B cell (primary cell): ENCODE data around the gene CYP2W1. TPM values are rescaled to one million over a fixed set of nuclear protein-coding genes. Genes with fewer than 3 reads are reported as not detected.

Experiments
- ATAC-seq: fragments of 200-7000 bp; cut with Tn5 transposase; one replicate; pipeline ENCODE4 v1.10.0; 2021; ENCODE audit warnings: low read depth, mild to moderate bottlenecking, moderate number of reproducible peaks, moderate library complexity
- CTCF ChIA-PET: fragments of 350-600 bp; sonication (Branson Sonifier 250); formaldehyde crosslinking; loops from one replicate; lab custom pipeline; 2021; ENCODE audit warnings: antibody characterized with exemption, inconsistent platforms; lab: Charles Lee
- POLR2A ChIA-PET: fragments of 350-600 bp; sonication (Branson Sonifier 250); formaldehyde crosslinking; loops from one replicate; lab custom pipeline; 2021; ENCODE audit warnings: antibody characterized with exemption; lab: Charles Lee
- DNase-seq: peaks from one replicate; pipeline ENCODE4 v3.0.0; 2013
- H2AFZ ChIP-seq: 2 replicates; pipeline ENCODE4 v1.6.1; 2012; ENCODE audit warnings: mild to moderate bottlenecking, low read depth, low read length; ENCODE audit not compliant: insufficient read depth, poor library complexity, severe bottlenecking
- H3K27ac ChIP-seq, 2 donors: 1 replicate in 1 of 2; 2 replicates in 1 of 2; pipeline ENCODE4 v1.5.1; 2012 to 2013; ENCODE audit warnings: low read length in 2 of 2, mild to moderate bottlenecking in 2 of 2, moderate library complexity in 1 of 2
- H3K27me3 ChIP-seq, 4 experiments: fragments of 200-600 bp in 1 of 4; sonication (generic) in 1 of 4; replicated peaks in 1 of 4; 1 replicate in 2 of 4; 2 replicates in 2 of 4; pipeline versions ENCODE4 v1.6.1 to v1.7.0; 2013 to 2016; ENCODE audit warnings: low read length in 3 of 4, mild to moderate bottlenecking in 2 of 4, mixed read lengths in 1 of 4, moderate library complexity in 1 of 4; ENCODE audit not compliant: insufficient read depth in 4 of 4, control insufficient read depth in 3 of 4; ENCODE audit errors: control extremely low read depth in 1 of 4
- H3K36me3 ChIP-seq, 2 experiments: replicated peaks in 1 of 2; 1 replicate in 1 of 2; 2 replicates in 1 of 2; pipeline versions ENCODE4 v1.6.1 to v1.7.1; 2013; ENCODE audit warnings: low read length in 1 of 2; ENCODE audit not compliant: insufficient read depth in 2 of 2, control insufficient read depth in 1 of 2; ENCODE audit errors: control extremely low read depth in 1 of 2, extremely low read depth in 1 of 2
- H3K4me1 ChIP-seq, 2 donors: fragments of 200-600 bp in 1 of 2; sonication (generic) in 1 of 2; 1 replicate in 1 of 2; 2 replicates in 1 of 2; pipeline versions ENCODE4 v1.5.1 to v1.6.1; 2013 to 2017; ENCODE audit warnings: low read length in 2 of 2; ENCODE audit not compliant: control insufficient read depth in 2 of 2, insufficient read depth in 2 of 2
- H3K4me2 ChIP-seq: replicated peaks from 2 replicates; pipeline ENCODE3; 2012; ENCODE audit warnings: mild to moderate bottlenecking, low read depth, low read length; ENCODE audit not compliant: poor library complexity, severe bottlenecking
- H3K4me3 ChIP-seq, 5 experiments: fragments of 200-600 bp in 1 of 5; sonication (generic) in 1 of 5; 1 replicate in 3 of 5; 2 replicates in 2 of 5; pipeline versions ENCODE4 v1.5.1 to v1.7.0; 2011 to 2016; ENCODE audit warnings: low read length in 4 of 5, mild to moderate bottlenecking in 4 of 5, low read depth in 2 of 5, control low read depth in 1 of 5, moderate library complexity in 1 of 5; ENCODE audit not compliant: insufficient read depth in 1 of 5; ENCODE audit errors: control extremely low read depth in 1 of 5, extremely low read depth in 1 of 5
- H3K79me2 ChIP-seq: fragments of 200-600 bp; sonication (generic); one replicate; pipeline ENCODE4 v1.6.0; 2016; ENCODE audit warnings: low read length; ENCODE audit not compliant: control insufficient read depth, insufficient read depth
- H3K9ac ChIP-seq: fragments of 200-600 bp; sonication (generic); 2 replicates; pipeline ENCODE4 v1.6.1; 2017; ENCODE audit warnings: mild to moderate bottlenecking, low read length, moderate library complexity
- H3K9me3 ChIP-seq, 3 donors: one replicate each; pipeline versions ENCODE4 v1.6.1 to v1.7.1; 2013; ENCODE audit warnings: low read length in 2 of 3; ENCODE audit not compliant: control insufficient read depth in 2 of 3, insufficient read depth in 1 of 3; ENCODE audit errors: control extremely low read depth in 1 of 3
- H4K20me1 ChIP-seq: 2 replicates; pipeline ENCODE4 v1.6.0; 2012; ENCODE audit warnings: mild to moderate bottlenecking, low read length; ENCODE audit not compliant: insufficient read depth, control insufficient read depth, poor library complexity, severe bottlenecking
- H3K27ac Mint-ChIP-seq: one replicate; pipeline ENCODE4 v1.8.0; 2021; ENCODE audit warnings: mixed read lengths
- H3K27me3 Mint-ChIP-seq: one replicate; pipeline ENCODE4 v1.8.0; 2021; ENCODE audit warnings: mixed read lengths
- H3K4me1 Mint-ChIP-seq: one replicate; pipeline ENCODE4 v1.8.0; 2021; ENCODE audit warnings: mixed read lengths
- H3K4me3 Mint-ChIP-seq: one replicate; pipeline ENCODE4 v1.8.0; 2021; ENCODE audit warnings: mixed read lengths
- H3K9me3 Mint-ChIP-seq: one replicate; pipeline ENCODE4 v1.8.0; 2022; ENCODE audit warnings: mixed read lengths; ENCODE audit not compliant: insufficient read depth
- CTCF ChIP-seq: fragments of 200-600 bp; IDR thresholded peaks from one replicate; pipeline ENCODE4 v1.8.0; 2022; ENCODE audit warnings: antibody characterized with exemption, mild to moderate bottlenecking
- EZH2 ChIP-seq: IDR thresholded peaks from 2 replicates; pipeline ENCODE4 v1.6.1; 2012; ENCODE audit warnings: borderline replicate concordance, low read depth, mild to moderate bottlenecking, moderate library complexity, low read length; ENCODE audit not compliant: insufficient read depth, poor library complexity, severe bottlenecking
- WGBS: methylation state at CpG from one replicate; pipeline ENCODE4 v1.1.5; 2013; ENCODE audit warnings: missing lambda C conversion rate; ENCODE audit not compliant: insufficient coverage; 5-methylcytosine and 5-hydroxymethylcytosine counted together
- intact Hi-C: fragments of 100-400 bp; cut with micrococcal nuclease; formaldehyde crosslinking; loops from one replicate; pipeline ENCODE4 v1.10.0; 2022
- polyA plus RNA-seq: library from polyadenylated mRNA; depleted of rRNA; stranded (reverse); fragments of >200 nt; gene quantifications from 2 replicates; pipeline ENCODE4 v1.2.3, GENCODE V29; 2012
- total RNA-seq, 2 donors: library from RNA; stranded (reverse); fragments of 120-200 nt in 1 of 2; gene quantifications; 1 replicate in 1 of 2; 2 replicates in 1 of 2; pipeline versions ENCODE4 v1.2.3 to v1.2.4, GENCODE V29; 2013 to 2022

The CYP2W1 gene
- total and polyA plus RNA-seq, 2 donors (not counting 1 experiment from before 2014, with no cell fraction given), result not detected

GRCh38 chr7:974172-974571 lies 8.8 kb upstream of the CYP2W1 start:
- Histone ChIP-seq H3K9ac (peak overlapping the region; percentile 95), H3K4me2 (peak overlapping the region; percentile 87), H3K27me3 (peaks cover 0 to 3% (median 0%) of the 10 kb centered on the region in 4 experiments), H3K36me3 (peaks cover 4 to 31% of the 10 kb centered on the region in 2 experiments), H3K9me3 (peaks cover 0 to 11% (median 0%) of the 10 kb centered on the region in 3 donors), H3K27ac (peak overlapping the region in 1 of 2 donors; percentile 95), H4K20me1 (peaks cover 60% of the 10 kb centered on the region), H3K4me1 (peaks cover 16 to 22% of the 10 kb centered on the region in 2 donors), H3K4me3 (peak overlapping the region; percentile 66 to 99 (median 91)), H2AFZ (no peak overlapping the region), H3K79me2 (peaks cover 53% of the 10 kb centered on the region)
- Mint-ChIP-seq H3K27me3 (no peaks in the 10 kb centered on the region), H3K27ac (peak overlapping the region; percentile 92), H3K4me3 (peak overlapping the region; percentile 94), H3K4me1 (peaks cover 26% of the 10 kb centered on the region), H3K9me3 (no peaks in the 10 kb centered on the region)
- ChIA-PET POLR2A (interaction anchor here (0.8 to 1.8 kb wide), 3 partner anchors 39 to 99 kb away, joined by 3 to 4 read pairs (median 4); partner anchors contain the start of gene GET4), CTCF (interaction anchor here (0.7 to 3.6 kb wide), 9 partner anchors 17 to 203 kb away, joined by 3 to 23 read pairs (median 5); a partner anchor contains a TSS)
- TF ChIP-seq EZH2 (no peak), CTCF (no peak)
- WGBS, result 13% methylated on average over 3 of the region's 7 CpGs
- ATAC-seq, result no peak
- DNase-seq, result no peak
- intact Hi-C loops, result loop anchor here (2.0 to 10.0 kb wide), 2 partner anchors 17 to 189 kb away; no protein-coding TSS in a partner anchor
